ENCODE data around the gene CA14. TPM values are rescaled to one million over a fixed set of nuclear protein-coding genes. Genes with fewer than 3 reads are reported as not detected.
A peak's percentile ranks its signal among the peaks of the same experiment; 100 is the strongest.

CA14 gene
- total and polyA plus RNA-seq, 9 of the 15 experiments (the other 6 are each of a cell fraction or from before 2014, with no cell fraction given) = 0.13 to 0.57 (median 0.26) TPM; not detected in 1

DNA sequence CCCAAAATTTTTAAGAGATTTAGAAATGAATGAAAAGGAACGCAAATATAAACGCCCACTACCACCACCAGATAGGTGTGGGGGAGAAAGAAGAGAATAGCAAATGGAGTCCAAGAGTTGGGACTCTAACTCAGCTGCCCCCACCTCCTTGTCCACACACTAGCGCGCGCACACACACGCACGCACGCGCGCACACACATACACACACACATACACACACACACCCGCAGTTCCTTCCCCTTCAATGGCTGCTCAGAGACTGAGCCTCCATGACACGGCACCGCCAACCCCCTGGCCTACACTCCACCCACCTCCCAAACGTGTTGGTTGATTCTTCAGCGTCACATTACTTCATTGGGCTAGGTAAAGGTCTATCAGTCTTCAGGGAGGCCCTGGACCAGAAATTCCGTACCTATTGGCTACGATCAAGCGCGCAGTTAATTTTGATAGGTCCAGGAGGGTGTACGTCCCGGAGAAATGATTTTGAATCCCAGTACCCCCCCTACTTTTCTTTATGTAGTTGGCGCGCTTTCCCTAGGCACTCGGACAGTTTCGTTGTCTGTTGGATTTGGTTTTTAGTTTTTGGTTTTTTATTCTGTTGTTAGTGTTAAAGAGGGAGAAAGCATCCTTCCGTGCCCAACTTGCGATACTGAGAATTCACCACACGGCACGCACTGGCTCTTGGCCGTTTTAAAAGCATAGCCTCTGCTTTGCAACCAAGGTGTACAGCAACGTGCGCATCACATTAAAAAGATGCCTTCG, 21.5 kb upstream of the CA14 start, which contains the start of gene ANP32E (continued):
- TF ChIP-seq REST (IDR thresholded peaks at IDR 0.05; ENCODE audit: borderline replicate concordance) = no peak
- TF ChIP-seq REST (CRISPR knock-in tag; IDR thresholded peaks at IDR 0.05; ENCODE audit: low read depth) = no peak
- TF ChIP-seq ZEB2 (IDR thresholded peaks at IDR 0.05) = peak; percentile 66
- no peak for TF ChIP-seq TCF7L2 (IDR thresholded peaks at IDR 0.05; ENCODE audit: low read depth, low read length)
- no peak for TF ChIP-seq HNRNPL (IDR thresholded peaks at IDR 0.05; ENCODE audit: low read depth, low read length)
- TF ChIP-seq, protein P1, sequence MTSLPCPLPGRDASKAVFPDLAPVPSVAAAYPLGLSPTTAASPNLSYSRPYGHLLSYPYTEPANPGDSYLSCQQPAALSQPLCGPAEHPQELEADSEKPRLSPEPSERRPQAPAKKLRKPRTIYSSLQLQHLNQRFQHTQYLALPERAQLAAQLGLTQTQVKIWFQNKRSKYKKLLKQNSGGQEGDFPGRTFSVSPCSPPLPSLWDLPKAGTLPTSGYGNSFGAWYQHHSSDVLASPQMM (CRISPR knock-in tag; IDR thresholded peaks at IDR 0.05) = no peak
- no peak for TF ChIP-seq ZNF212 (CRISPR knock-in tag; IDR thresholded peaks at IDR 0.05)
- TF ChIP-seq SRSF1 (IDR thresholded peaks at IDR 0.05; ENCODE audit: low read depth, low read length) = no peak
- no peak for TF ChIP-seq SMAD2 (IDR thresholded peaks at IDR 0.05; ENCODE audit: low read depth, low read length)
- TF ChIP-seq CBX8 (IDR thresholded peaks at IDR 0.05; ENCODE audit: borderline replicate concordance, extremely low read depth, low read depth, low read length, poor library complexity, severe bottlenecking) = no peak
- TF ChIP-seq DACH1 (IDR thresholded peaks at IDR 0.05; ENCODE audit: partially characterized antibody) = no peak
- TF ChIP-seq RFX7 (CRISPR knock-in tag; IDR thresholded peaks at IDR 0.05) = no peak
- TF ChIP-seq ARID1B (IDR thresholded peaks at IDR 0.05) = peak; percentile 70
- TF ChIP-seq BRF1 (IDR thresholded peaks at IDR 0.05; ENCODE audit: borderline replicate concordance, extremely low read depth, insufficient read length) = no peak
- no peak for TF ChIP-seq ATF2 (CRISPR knock-in tag; IDR thresholded peaks at IDR 0.05)
- peak; percentile 84 for TF ChIP-seq POLR2G (IDR thresholded peaks at IDR 0.05; ENCODE audit: low read depth, low read length)
- no peak for TF ChIP-seq ZC3H11A (IDR thresholded peaks at IDR 0.05; ENCODE audit: low read depth, low read length)
- peak; percentile 49 for TF ChIP-seq ZFX (CRISPR knock-in tag; IDR thresholded peaks at IDR 0.05)

Data from K562 (cell line).